Prostate gland (tissue), 2 donors: ENCODE data around the gene AGK. TPM values are rescaled to one million over a fixed set of nuclear protein-coding genes. Genes with fewer than 3 reads are reported as not detected.
"Not testable (repeated sequence)": the region's sequence is repeated elsewhere in the genome, so short reads cannot be mapped to it uniquely, and the experiment has no call there.

Experiments used
- DNase-seq: peaks from one replicate; pipeline ENCODE4 v3.0.0-alpha.2; 2019; ENCODE audit warnings: low spot score
- H3K27ac ChIP-seq, 2 donors: fragments of 200-600 bp; sonication (generic); 2 replicates each; pipeline ENCODE4 v1.5.1; 2017 to 2019
- H3K27me3 ChIP-seq: fragments of 200-600 bp; sonication (generic); replicated peaks from 2 replicates; pipeline ENCODE4 v1.5.1; 2019; ENCODE audit not compliant: insufficient read depth
- H3K36me3 ChIP-seq, 2 donors: fragments of 200-600 bp; sonication (generic); 1 replicate in 1 of 2; 2 replicates in 1 of 2; pipeline versions ENCODE4 v1.5.1 to v1.8.1; 2017 to 2019
- H3K4me1 ChIP-seq: fragments of 200-600 bp; sonication (generic); replicated peaks from 2 replicates; pipeline ENCODE4 v1.5.1; 2019
- H3K4me3 ChIP-seq, 2 donors: fragments of 200-600 bp; sonication (generic); 2 replicates each; pipeline ENCODE4 v1.5.1; 2017 to 2019
- H3K9me3 ChIP-seq: fragments of 200-600 bp; sonication (generic); 2 replicates; pipeline ENCODE4 v1.5.1; 2017
- CTCF ChIP-seq, 4 experiments: fragments of 200-600 bp in 2 of 4; fragments of 450-650 bp in 2 of 4; sonication (generic) in 2 of 4; IDR thresholded peaks; 1 replicate in 3 of 4; 2 replicates in 1 of 4; pipeline ENCODE4 v1.5.1; 2016 to 2019; ENCODE audit warnings: antibody characterized with exemption in 4 of 4, mild to moderate bottlenecking in 2 of 4, moderate library complexity in 2 of 4
- POLR2A ChIP-seq: fragments of 450-650 bp; IDR thresholded peaks from one replicate; pipeline ENCODE4 v1.6.1; 2016; ENCODE audit warnings: antibody characterized with exemption, mild to moderate bottlenecking
- POLR2AphosphoS5 ChIP-seq: sonication (generic); formaldehyde crosslinking; IDR thresholded peaks from one replicate; pipeline ENCODE4 v1.6.1; 2017; ENCODE audit warnings: antibody characterized with exemption
- WGBS: methylation state at CpG from one replicate; pipeline ENCODE4 v1.1.5; 2018; 5-methylcytosine and 5-hydroxymethylcytosine counted together
- intact Hi-C: fragments of 100-400 bp; cut with DNase I; formaldehyde crosslinking; loops from one replicate; pipeline ENCODE4 v1.14.2; 2022
- total RNA-seq, 2 donors: library from RNA; depleted of rRNA; stranded (reverse); fragments of >200 nt; gene quantifications; one replicate each; pipeline ENCODE4 v1.1.0, GENCODE V29; 2016

Gene AGK
- total RNA-seq, 2 donors from 2014 or later, result 19.4 to 26.7 TPM

DNA sequence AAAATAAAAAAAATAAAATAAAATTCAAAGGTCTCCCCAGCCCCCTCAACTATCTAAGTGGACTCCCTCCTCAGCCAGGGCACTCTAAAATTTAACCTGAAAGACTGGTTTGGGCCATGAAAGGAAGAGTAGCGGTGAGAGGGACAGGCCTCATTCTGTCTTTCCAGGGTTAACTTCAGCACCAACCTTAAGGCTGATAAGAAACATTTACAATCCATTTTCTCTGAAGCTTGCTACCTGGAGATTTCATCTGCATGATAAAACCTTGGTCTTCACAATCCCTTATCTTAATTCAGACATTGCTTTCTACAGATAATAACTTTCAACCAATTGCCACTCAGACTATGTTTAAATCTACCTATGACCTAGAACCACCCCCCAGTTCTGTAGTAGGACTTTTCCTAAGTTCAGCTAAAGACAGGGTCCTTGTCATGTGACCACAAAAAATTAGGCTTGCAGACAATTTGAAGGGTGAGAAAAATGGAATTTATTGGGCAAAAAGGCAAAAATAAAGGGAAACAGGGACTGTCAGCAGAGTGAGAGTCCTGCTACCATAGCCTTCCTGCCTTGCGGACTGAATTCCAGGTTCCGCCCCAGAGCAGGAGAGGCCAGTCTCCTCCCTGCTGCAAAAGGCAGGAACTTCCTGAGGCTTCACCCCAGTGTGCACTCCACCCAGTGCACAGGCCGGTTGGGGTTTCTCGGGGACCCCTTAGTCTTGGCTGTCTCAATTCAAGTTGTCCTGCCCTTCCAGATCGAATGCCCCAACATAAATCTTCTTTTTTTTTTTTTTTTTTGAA lies 26.0 kb downstream of the AGK start:
- H3K9me3 ChIP-seq, result no peaks in the 10 kb centered on the region
- intact Hi-C loops, result no loop called here
- no peak overlapping the region for H3K27ac ChIP-seq
- TF ChIP-seq CTCF (IDR thresholded peaks at IDR 0.05) (no peak), POLR2AphosphoS5 (no peak), POLR2A (no peak)
- no peaks in the 10 kb centered on the region for H3K27me3 ChIP-seq
- 97% methylated on average over 6 of the region's 6 CpGs for WGBS
- no peaks in the 10 kb centered on the region for H3K4me1 ChIP-seq
- DNase-seq, result no peak
- no peaks in the 10 kb centered on the region for H3K36me3 ChIP-seq
- H3K4me3 ChIP-seq, result no peak overlapping the region

GRCh38 chr7:141579953-141580352 lies 28.7 kb downstream of the AGK start:
- DNase-seq, H3K27ac ChIP-seq, intact Hi-C loops, H3K36me3 ChIP-seq, H3K4me3 ChIP-seq, H3K27me3 ChIP-seq, H3K9me3 ChIP-seq, H3K4me1 ChIP-seq: not testable (repeated sequence)
- over 99% methylated on average over 5 of the region's 5 CpGs for WGBS

- intact Hi-C loops, H3K27me3 ChIP-seq, H3K9me3 ChIP-seq, DNase-seq, H3K4me3 ChIP-seq, H3K27ac ChIP-seq, H3K4me1 ChIP-seq, H3K36me3 ChIP-seq: not testable (repeated sequence)
- 93% methylated on average over 7 of the region's 7 CpGs for WGBS
Observed at GRCh38 chr7:141582063-141582462, 30.9 kb downstream of the AGK start.

GRCh38 chr7:141584935-141585334 lies 33.7 kb downstream of the AGK start:
- Histone ChIP-seq H3K27me3 (no peaks in the 10 kb centered on the region), H3K9me3 (no peaks in the 10 kb centered on the region), H3K27ac (no peak overlapping the region), H3K36me3 (no peaks in the 10 kb centered on the region), H3K4me3 (no peak overlapping the region), H3K4me1 (no peaks in the 10 kb centered on the region)
- no peak for TF ChIP-seq CTCF (IDR thresholded peaks at IDR 0.05)
- intact Hi-C loops, result no loop called here
- no peak for DNase-seq
- 64% methylated on average over 3 of the region's 3 CpGs for WGBS

DNA sequence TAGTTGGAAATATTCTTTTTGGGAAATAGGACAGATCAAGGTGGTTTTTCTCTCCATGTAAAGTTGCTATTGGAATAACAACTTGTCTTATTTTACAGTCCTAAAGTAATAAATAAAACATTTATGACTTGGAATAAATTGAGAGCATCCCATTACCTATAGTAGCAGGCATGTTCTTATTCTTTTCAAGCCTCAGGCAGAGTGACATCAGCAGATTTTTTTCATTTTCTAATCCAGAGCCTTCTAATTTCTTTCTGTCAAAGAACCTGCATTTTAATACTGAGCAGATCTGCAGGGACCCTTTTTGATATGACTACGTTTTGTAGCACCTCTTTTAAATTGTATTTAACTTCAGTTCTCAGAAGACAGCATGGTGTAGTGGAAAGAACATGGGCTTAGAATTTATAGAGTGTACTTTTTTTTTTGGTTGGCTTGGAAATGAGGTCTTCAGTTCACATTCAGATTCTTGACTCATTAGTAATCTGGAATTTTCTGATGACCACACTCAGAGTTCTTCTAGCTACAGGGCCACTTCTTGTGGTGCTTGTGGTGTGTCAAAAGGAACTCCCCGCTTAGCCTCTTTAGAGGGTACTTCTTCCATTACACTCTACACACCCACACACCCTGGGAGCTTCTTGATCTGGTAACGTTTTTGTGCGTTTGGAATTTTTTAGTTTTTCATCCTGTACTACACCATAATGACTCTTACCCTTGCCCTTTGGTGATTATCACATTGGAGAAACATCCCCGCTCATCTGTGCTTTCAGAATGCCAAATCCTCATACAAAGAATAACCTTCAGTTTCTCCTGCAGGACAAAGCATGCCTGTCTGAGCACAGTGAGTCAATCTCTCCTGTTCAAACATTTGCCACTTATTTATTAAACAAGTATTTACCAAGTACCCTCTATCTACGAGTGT lies 34.6 kb downstream of the AGK start:
- Histone ChIP-seq H3K27me3 (no peaks in the 10 kb centered on the region), H3K36me3 (no peaks in the 10 kb centered on the region), H3K27ac (no peak overlapping the region), H3K4me3 (no peak overlapping the region), H3K9me3 (no peaks in the 10 kb centered on the region), H3K4me1 (no peaks in the 10 kb centered on the region)
- no peak for DNase-seq
- intact Hi-C loops, result no loop called here
- TF ChIP-seq POLR2AphosphoS5 (no peak), CTCF (IDR thresholded peaks at IDR 0.05) (no peak), POLR2A (no peak)
- WGBS, result 63% methylated on average over 6 of the region's 6 CpGs
